ENCODE results near the gene LRBA.

GRCh38 chr4:150931005-150931404, 84.1 kb downstream of the LRBA start:
- TF ChIP-seq CTCF (IDR thresholded peaks at IDR 0.05) (no peak), TCF7 (CRISPR knock-in tag; IDR thresholded peaks at IDR 0.05; ENCODE audit: low read depth) (no peak), RELA (CRISPR knock-in tag; IDR thresholded peaks at IDR 0.05; ENCODE audit: borderline replicate concordance) (no peak), MYBL2 (CRISPR knock-in tag; IDR thresholded peaks at IDR 0.05) (no peak), ZNF138 (CRISPR knock-in tag; conservative IDR thresholded peaks at IDR 0.05) (no peak), ZSCAN18 (CRISPR knock-in tag; IDR thresholded peaks at IDR 0.05) (no peak), EMX1 (CRISPR knock-in tag; IDR thresholded peaks at IDR 0.05) (no peak), CREB1 (CRISPR knock-in tag; IDR thresholded peaks at IDR 0.05) (no peak), ZBTB21 (CRISPR knock-in tag; IDR thresholded peaks at IDR 0.05; ENCODE audit: borderline replicate concordance) (no peak), E2F1 (CRISPR knock-in tag; IDR thresholded peaks at IDR 0.05) (no peak), CBFB (CRISPR knock-in tag; IDR thresholded peaks at IDR 0.05; ENCODE audit: low read depth) (no peak), NR2C2 (CRISPR knock-in tag; IDR thresholded peaks at IDR 0.05) (no peak), FOXK1 (CRISPR knock-in tag; IDR thresholded peaks at IDR 0.05) (no peak)
